C4-2B (cell line): ENCODE data around the gene SNRK.

Experiments
- ZFX ChIP-seq: fragments of 450-650 bp; IDR thresholded peaks from 2 replicates; pipeline ENCODE4 v1.6.1; 2017
- TF ChIP-seq, protein P1 (sequence below): fragments of 450-650 bp; conservative IDR thresholded peaks from 2 replicates; pipeline ENCODE4 v1.5.1; 2017; ENCODE audit warnings: mild to moderate bottlenecking

DNA sequence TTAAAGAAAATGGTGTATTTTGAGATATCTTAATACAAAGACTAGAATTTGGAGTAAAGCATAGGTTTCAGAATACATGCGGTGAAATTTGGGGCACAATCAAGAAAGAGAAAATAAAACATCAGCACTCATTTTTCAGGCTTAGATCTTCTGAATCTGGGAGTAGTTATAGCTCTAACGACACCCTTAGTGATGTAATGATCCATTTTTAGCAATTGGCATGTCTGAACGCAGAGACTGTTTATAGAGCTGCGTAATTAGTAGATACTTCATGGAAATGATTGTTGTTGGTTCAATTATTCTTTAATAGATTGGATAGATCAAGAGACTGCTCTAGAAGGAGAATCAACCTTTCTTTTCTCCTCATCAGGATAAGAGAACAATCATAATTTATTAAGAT is 47.5 kb upstream of the SNRK start:
- TF ChIP-seq, protein P1, sequence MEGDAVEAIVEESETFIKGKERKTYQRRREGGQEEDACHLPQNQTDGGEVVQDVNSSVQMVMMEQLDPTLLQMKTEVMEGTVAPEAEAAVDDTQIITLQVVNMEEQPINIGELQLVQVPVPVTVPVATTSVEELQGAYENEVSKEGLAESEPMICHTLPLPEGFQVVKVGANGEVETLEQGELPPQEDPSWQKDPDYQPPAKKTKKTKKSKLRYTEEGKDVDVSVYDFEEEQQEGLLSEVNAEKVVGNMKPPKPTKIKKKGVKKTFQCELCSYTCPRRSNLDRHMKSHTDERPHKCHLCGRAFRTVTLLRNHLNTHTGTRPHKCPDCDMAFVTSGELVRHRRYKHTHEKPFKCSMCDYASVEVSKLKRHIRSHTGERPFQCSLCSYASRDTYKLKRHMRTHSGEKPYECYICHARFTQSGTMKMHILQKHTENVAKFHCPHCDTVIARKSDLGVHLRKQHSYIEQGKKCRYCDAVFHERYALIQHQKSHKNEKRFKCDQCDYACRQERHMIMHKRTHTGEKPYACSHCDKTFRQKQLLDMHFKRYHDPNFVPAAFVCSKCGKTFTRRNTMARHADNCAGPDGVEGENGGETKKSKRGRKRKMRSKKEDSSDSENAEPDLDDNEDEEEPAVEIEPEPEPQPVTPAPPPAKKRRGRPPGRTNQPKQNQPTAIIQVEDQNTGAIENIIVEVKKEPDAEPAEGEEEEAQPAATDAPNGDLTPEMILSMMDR: no peak
- TF ChIP-seq ZFX: no peak
